Effector CD4-positive, alpha-beta T cell (primary cell): ENCODE results near the gene KCNA2.

Experiments used
- DNase-seq: peaks from one replicate; pipeline ENCODE4 v3.0.0-alpha.2; 2020

Gene KCNA2

GRCh38 chr1:110601332-110601731 lies 4.8 kb downstream of the KCNA2 start:
- DNase-seq = no peak

GRCh38 chr1:110600716-110601115 lies 5.4 kb downstream of the KCNA2 start:
- no peak for DNase-seq

GRCh38 chr1:110597966-110598365 lies 8.2 kb downstream of the KCNA2 start:
- no peak for DNase-seq

GRCh38 chr1:110596312-110596711 lies 9.8 kb downstream of the KCNA2 start:
- no peak for DNase-seq

GRCh38 chr1:110595353-110595710 lies 10.8 kb downstream of the KCNA2 start:
- no peak for DNase-seq

- DNase-seq = no peak
These were observed 11.5 kb downstream of the KCNA2 start for GRCh38 chr1:110594456-110595352.

- DNase-seq = no peak
These were observed 12.3 kb downstream of the KCNA2 start for GRCh38 chr1:110593902-110594301.

GRCh38 chr1:110591956-110592355 lies 14.2 kb downstream of the KCNA2 start:
- no peak for DNase-seq

- no peak for DNase-seq
These were observed 17.2 kb downstream of the KCNA2 start for GRCh38 chr1:110588991-110589390.

GRCh38 chr1:110588486-110588885 lies 17.7 kb downstream of the KCNA2 start:
- DNase-seq = no peak

- no peak for DNase-seq
These were observed 18.3 kb downstream of the KCNA2 start for GRCh38 chr1:110587906-110588305.

- DNase-seq = no peak
These were observed 20.7 kb downstream of the KCNA2 start for GRCh38 chr1:110585481-110585880.

GRCh38 chr1:110584045-110584444 lies 22.1 kb downstream of the KCNA2 start:
- DNase-seq = no peak

GRCh38 chr1:110583505-110583904 lies 22.7 kb downstream of the KCNA2 start:
- DNase-seq = no peak

GRCh38 chr1:110582378-110582777 lies 23.8 kb downstream of the KCNA2 start:
- no peak for DNase-seq

- no peak for DNase-seq
These were observed 24.4 kb downstream of the KCNA2 start for GRCh38 chr1:110581682-110582145.

GRCh38 chr1:110580244-110580643 lies 25.9 kb downstream of the KCNA2 start:
- no peak for DNase-seq

- no peak for DNase-seq
These were observed 26.7 kb downstream of the KCNA2 start for GRCh38 chr1:110579460-110579859.

GRCh38 chr1:110576441-110576840 lies 29.7 kb downstream of the KCNA2 start:
- DNase-seq = no peak

GRCh38 chr1:110573314-110573713 lies 32.8 kb downstream of the KCNA2 start:
- no peak for DNase-seq

- DNase-seq = no peak
These were observed 33.4 kb downstream of the KCNA2 start for GRCh38 chr1:110572751-110573150.

- DNase-seq = no peak
These were observed 35.3 kb downstream of the KCNA2 start for GRCh38 chr1:110570901-110571300.

- DNase-seq = no peak
These were observed 35.9 kb downstream of the KCNA2 start for GRCh38 chr1:110570307-110570706.

GRCh38 chr1:110566836-110567235 lies 39.3 kb downstream of the KCNA2 start:
- no peak for DNase-seq

- DNase-seq = no peak
These were observed 40.6 kb downstream of the KCNA2 start for GRCh38 chr1:110565565-110565964.
